ELR (cell line): ENCODE measurements around the gene KCNK13.
A peak's percentile ranks its signal among the peaks of the same experiment; 100 is the strongest.
"Not testable (repeated sequence)": the region's sequence is repeated elsewhere in the genome, so short reads cannot be mapped to it uniquely, and the experiment has no call there.

Experiments used
- DNase-seq: peaks from one replicate; pipeline ENCODE4 v3.0.0-alpha.2; 2015; ENCODE audit warnings: low read depth

KCNK13 gene

DNA sequence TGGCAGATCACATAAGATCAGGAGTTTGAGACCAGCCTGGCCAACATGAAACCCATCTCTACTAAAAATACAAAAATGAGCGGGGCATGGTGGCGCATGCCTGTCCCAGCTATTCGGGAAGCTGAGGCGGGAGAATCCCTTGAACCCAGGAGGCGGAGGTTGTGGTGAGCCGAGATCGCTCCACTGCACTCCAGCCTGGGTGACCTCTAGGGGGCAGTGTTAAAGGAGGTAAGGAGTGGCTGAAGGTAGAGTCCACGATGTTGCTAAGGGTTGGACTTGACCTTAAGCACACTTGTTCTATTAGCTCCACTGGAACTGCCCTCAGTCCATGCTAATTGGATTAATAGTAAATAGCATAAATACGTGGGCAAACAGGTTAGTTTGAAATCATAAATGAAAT lies 132.1 kb downstream of the KCNK13 start:
- peak; percentile 11 for DNase-seq

DNA sequence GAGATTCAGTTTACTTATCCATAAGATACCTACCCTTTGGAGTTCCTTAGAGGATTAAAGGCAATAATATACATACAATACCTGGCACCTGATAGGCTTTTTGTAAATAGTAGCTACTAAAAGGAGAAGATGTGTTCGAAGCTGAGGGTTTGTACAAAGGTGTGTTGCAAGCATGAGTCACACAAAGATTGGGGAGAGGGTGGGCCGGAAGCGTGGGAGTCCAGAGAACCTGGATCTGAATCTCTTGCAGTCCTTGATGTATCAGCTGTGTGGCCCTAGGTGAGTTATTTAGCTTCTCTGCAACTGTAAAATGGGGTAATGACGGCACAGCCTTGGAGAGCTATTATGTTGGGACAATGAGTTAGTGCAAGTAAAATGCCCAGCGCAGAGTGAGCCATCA lies 132.9 kb downstream of the KCNK13 start:
- DNase-seq, result no peak

DNA sequence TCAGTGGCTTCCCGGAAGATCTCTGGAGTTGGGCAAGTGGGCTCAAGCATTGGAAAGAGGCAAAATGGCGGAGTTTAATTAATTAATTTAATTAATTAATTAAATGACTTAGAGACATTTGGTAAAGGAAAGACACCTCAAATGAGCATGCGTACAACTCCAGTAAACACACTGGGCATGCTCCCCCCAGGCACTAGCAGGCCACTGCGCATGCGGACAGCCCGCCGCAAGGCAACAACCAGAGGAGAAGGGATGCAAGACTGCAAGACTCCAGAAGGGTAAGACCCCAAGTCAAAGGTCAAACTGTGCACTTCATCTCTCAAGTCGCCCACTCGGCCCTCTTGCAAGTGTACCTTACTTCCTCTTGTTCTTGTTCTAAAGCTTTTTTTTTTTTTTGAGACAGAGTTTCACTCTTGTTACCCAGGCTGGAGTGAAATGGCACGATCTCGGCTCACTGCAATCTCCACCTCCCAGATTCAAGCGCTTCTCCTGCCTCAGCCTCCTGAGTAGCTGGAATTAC lies 136.8 kb downstream of the KCNK13 start:
- no peak for DNase-seq

DNA sequence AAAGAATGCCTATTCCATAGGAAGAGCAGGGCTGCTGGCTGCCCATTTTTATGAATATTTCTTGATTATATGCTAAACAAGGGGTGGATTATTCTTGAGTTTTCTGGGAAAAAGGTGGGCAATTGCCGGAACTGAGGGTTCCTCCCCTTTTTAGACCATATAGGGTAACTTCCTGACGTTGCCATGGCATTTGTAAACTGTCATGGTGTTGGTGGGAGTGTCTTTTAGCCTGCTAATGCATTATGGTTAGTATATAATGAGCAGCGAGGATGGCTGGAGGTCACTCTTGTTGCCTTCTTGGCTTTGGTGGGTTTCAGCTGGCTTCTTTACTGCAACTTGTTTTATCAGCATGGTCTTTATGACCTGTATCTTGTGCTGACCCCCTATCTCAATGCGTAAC lies 138.8 kb downstream of the KCNK13 start:
- DNase-seq, result not testable (repeated sequence)

DNA sequence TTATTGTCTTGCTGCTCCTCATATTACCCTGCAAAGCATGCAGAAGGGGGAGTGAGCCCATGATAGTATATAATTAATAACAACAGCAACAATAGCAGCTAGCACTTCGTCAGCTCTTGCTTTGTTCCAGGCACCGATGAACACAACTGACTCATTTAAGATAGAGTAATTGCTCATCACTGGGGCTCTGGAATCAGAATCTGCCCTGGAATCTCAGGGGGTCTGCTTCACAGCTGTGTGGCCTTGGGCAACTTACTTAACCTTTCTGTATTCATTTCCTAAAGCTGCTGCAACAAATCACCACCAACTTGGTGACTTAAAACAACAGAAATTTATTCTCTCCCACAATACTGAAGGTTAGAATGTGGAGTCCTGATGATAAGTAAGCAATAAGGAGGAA lies 139.6 kb downstream of the KCNK13 start:
- DNase-seq, result no peak

DNA sequence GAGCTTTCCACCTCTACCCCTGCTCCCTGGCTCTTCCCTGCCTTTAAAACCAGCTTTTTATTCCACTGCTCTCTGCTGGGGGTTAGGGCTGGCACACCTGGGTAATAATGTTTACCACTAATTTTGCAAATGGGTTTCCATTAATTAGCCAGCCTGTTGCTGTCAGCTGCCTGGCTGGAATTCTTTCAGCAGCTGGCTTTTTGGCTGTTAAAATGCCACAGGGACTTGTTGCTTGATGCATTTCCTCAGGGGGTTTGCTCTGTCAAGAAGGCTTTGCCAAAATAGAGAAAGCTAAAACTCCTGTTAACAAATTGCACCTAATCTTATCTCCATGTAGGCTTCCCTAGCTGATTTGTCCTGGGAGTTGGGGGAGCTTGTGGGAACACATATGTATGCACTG lies 142.7 kb downstream of the KCNK13 start:
- no peak for DNase-seq

DNA sequence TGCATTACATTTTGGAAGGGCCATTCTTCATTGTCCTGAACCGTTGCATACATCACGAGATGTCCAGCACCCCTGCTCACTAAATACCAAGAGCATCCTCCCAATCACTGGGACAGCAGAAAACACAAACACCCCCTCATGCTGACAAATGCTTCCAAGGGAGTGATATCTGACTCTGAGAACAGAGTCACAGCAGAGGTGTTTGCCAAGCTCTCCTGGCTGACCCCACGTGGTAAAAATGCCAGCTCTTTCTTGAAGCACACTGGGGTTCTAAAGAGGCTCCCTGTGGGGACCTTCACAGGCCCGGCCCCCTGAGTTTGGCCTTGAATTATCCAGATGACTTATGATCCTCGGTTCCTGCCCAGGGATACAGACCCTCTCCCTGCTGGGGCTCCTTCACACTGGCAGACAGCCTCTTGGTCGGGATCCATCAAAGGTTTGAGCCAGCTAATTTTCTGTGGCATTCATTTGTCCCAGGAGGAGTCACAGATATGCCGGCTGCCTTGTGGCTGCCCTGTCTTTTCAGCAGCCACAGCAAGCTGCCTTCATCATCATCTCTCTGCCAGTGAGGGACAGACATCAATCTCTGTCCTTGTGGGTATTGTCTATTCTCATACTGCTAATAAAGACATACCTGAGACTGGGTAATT lies 151.4 kb downstream of the KCNK13 start:
- DNase-seq, result no peak

DNA sequence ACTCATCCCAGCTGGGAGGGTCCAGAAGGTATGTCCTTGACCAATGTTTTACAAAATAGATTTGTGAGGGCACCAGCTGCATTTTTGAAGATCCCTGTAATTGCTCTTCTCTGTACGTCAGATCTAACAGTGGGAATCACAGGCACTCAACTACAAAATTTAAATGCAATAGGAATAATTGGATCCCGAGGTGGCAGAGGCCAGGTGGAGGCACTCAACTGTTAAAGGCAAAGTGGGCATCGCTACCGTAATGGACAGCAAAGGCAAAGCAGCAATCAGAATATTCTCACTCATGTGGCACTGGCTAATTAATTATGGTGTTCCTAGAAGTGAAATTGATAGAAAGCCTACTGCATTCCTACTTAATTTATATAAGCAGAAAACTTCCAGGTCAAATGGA lies 166.7 kb downstream of the KCNK13 start:
- DNase-seq, result no peak

DNA sequence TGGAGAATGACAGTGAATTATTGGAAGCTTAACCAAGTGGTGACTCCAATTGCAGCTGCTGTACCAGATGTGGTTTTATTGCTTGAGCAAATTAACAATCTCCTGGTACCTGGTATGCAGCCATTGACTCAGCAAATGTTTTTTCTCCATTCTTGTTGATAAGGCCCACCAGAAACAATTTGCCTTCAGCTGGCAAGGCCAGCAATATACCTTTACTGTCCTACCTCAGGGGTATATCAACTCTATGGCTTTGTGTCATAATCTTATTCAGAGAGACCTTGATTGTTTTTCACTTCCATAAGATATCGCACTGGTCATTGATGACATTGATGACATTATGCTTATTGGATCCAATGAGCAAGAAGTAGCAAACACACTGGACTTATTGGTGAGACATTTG lies 168.1 kb downstream of the KCNK13 start:
- not testable (repeated sequence) for DNase-seq
